ENCODE data around the gene THOC6.
"Not testable (repeated sequence)": the region's sequence is repeated elsewhere in the genome, so short reads cannot be mapped to it uniquely, and the experiment has no call there.

THOC6 gene

DNA sequence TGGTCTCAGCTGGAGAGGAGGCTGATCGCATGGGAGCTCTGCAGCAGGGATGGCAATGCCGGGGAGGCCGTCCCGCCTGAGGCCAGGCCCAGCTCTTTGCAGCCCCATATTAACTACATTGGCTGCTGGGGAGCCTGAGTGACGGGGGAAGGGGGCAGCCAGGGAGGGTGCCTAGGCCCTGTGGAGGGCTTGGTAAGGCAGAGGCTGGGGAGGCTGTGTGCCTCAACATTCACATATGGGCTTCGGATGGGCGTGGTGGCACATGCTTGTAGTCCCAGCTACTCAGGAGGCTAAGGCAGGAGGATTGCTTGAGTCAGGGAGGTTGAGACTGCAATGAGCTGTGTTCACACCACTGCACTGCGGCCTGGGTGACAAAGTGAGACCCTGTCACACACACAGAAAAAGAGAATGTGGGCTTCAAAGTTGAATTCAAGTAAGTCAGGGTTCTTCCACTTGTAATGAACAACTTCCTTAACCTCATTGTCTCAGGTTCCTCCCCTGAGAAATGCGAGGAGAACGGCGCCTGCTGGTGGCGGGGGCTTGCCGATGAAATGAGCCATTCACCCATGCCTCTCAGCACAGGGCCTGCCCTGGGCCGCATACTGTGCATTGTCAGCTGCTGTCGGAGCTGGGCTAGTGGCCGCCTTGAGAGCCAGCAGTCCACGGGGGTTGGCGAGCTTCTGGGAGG lies 48.9 kb downstream of the THOC6 start:
- not testable (repeated sequence) for H3K4me3 ChIP-seq (ENCODE audit: insufficient read depth, low read depth, low read length); H3K36me3 ChIP-seq (ENCODE audit: control insufficient read depth, insufficient read depth, low read length); H3K27me3 ChIP-seq (ENCODE audit: control insufficient read depth, insufficient read depth, low read length, poor library complexity, severe bottlenecking); H3K27ac ChIP-seq (ENCODE audit: insufficient read depth, low read depth, low read length, poor library complexity, severe bottlenecking); H3K9me3 ChIP-seq (ENCODE audit: control insufficient read depth, low read length); H3K4me1 ChIP-seq (ENCODE audit: control insufficient read depth, insufficient read depth, low read length)
- WGBS, 2 experiments = 71 to 72% methylated on average over 7 to 12 of the region's 18 CpGs

DNA sequence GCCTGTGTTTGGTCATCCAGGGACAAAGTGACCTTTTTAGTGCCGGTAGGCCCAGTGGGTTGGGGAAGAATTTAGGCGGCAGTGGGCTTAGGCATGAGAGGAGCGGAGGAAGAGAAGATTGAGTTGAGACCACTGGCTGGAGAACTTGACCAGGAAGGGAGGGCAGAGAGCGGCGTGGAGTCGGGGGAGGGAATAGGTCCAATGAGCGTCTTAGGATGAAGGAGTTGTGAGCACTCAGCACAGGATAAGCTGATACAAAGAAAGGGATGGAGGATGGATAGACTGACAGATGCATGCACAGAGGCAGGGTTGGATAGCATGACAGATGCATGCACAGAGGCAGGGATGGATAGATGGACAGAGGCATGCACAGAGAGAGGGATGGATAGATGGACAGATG lies 49.6 kb downstream of the THOC6 start:
- 91 to 95% methylated on average over 7 of the region's 7 CpGs for WGBS, 2 experiments
- Histone ChIP-seq H3K27ac (ENCODE audit: insufficient read depth, low read depth, low read length, poor library complexity, severe bottlenecking) (no peak overlapping the region), H3K27me3 (ENCODE audit: control insufficient read depth, insufficient read depth, low read length, poor library complexity, severe bottlenecking) (no peaks in the 10 kb centered on the region), H3K36me3 (ENCODE audit: control insufficient read depth, insufficient read depth, low read length) (no peaks in the 10 kb centered on the region), H3K9me3 (ENCODE audit: control insufficient read depth, low read length) (no peaks in the 10 kb centered on the region), H3K4me1 (ENCODE audit: control insufficient read depth, insufficient read depth, low read length) (no peaks in the 10 kb centered on the region), H3K4me3 (ENCODE audit: insufficient read depth, low read depth, low read length) (no peak overlapping the region)

DNA sequence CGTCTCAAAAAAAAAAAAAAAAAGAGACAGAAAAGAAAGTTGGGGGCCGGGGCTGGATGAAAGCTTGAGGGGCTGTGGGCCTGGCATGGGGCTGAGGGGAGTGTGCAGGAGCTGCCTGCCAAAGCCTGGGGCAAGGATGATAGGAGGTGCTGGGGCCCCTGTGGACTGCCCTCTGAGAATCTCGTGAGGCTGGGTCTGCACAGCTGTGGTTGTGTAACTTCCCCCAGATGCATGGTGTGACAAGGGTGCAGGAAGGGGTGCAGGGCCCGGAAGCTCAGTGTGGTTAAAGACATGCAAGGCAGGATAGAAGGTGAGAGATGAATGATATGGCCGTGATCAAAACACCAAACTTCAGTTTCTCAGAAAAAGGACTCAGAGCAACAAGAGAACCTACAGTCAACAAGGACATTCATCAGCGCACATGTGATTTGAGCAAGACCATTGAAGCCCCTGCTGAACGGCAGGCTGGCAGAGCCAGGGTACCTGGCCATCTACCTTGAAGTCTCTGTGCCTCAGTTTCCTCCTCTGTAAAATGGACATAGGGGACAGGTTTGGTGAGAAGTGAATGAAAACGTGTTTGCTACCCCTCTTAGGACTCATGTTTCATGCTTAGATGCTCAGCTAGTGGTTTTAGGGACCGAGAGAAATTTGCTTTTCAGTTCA lies 51.2 kb downstream of the THOC6 start:
- no peaks in the 10 kb centered on the region for H3K9me3 ChIP-seq (ENCODE audit: control insufficient read depth, low read length)
- H3K27me3 ChIP-seq (ENCODE audit: control insufficient read depth, insufficient read depth, low read length, poor library complexity, severe bottlenecking) = no peaks in the 10 kb centered on the region
- no peaks in the 10 kb centered on the region for H3K4me1 ChIP-seq (ENCODE audit: control insufficient read depth, insufficient read depth, low read length)
- H3K27ac ChIP-seq (ENCODE audit: insufficient read depth, low read depth, low read length, poor library complexity, severe bottlenecking) = no peak overlapping the region
- no peak overlapping the region for H3K4me3 ChIP-seq (ENCODE audit: insufficient read depth, low read depth, low read length)
- no peaks in the 10 kb centered on the region for H3K36me3 ChIP-seq (ENCODE audit: control insufficient read depth, insufficient read depth, low read length)
- WGBS, 2 experiments = 81 to 86% methylated on average over 9 of the region's 9 CpGs

DNA sequence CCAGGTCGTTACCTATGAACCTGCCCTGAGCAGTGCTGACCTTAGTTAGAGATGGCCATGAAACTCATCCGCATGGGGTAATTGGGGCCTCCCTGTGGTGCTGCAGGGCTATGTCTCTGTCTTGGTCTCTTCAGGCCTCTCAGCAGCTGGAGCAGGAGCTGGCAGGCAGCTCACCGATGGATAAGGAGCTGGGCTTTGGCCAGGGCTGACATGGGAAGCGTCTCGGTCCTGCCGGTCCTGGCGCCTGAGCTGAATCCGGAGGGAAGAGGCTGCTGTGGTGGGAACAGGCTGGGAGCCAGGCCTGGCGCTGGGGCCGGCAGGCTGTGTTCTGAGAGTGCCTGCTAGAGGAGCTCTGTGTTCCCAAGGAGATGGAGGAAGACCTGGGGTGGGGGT lies 51.7 kb downstream of the THOC6 start:
- Histone ChIP-seq H3K27me3 (ENCODE audit: control insufficient read depth, insufficient read depth, low read length, poor library complexity, severe bottlenecking) (no peaks in the 10 kb centered on the region), H3K27ac (ENCODE audit: insufficient read depth, low read depth, low read length, poor library complexity, severe bottlenecking) (no peak overlapping the region), H3K9me3 (ENCODE audit: control insufficient read depth, low read length) (no peaks in the 10 kb centered on the region), H3K4me3 (ENCODE audit: insufficient read depth, low read depth, low read length) (no peak overlapping the region), H3K36me3 (ENCODE audit: control insufficient read depth, insufficient read depth, low read length) (no peaks in the 10 kb centered on the region), H3K4me1 (ENCODE audit: control insufficient read depth, insufficient read depth, low read length) (no peaks in the 10 kb centered on the region)
- WGBS, 2 experiments = 56 to 60% methylated on average over 10 of the region's 10 CpGs

DNA sequence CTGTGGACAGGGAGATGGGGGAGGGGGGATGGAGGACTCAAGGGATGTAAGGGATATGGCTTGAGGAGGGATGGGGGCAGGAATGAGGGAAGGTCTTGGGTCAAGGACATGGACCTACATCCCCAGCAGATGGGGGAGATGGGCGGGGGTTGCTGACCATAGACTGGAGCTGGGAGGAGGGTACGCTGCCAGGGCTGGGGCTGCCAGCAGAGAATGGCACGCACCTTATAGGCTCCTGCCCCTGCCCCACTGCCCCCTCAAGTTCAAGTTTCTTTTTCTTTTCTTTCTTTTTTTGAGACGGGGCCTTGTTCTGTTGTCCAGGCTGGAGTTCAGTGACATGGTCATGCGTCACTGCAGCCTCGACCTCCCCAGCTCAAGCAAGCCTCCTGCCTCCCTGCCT lies 52.1 kb downstream of the THOC6 start:
- whole genome bisulfite sequencing, 2 experiments = 93 to 96% methylated on average over 6 of the region's 6 CpGs
- H3K9me3 ChIP-seq (ENCODE audit: control insufficient read depth, low read length); H3K27me3 ChIP-seq (ENCODE audit: control insufficient read depth, insufficient read depth, low read length, poor library complexity, severe bottlenecking); H3K4me3 ChIP-seq (ENCODE audit: insufficient read depth, low read depth, low read length); H3K27ac ChIP-seq (ENCODE audit: insufficient read depth, low read depth, low read length, poor library complexity, severe bottlenecking); H3K4me1 ChIP-seq (ENCODE audit: control insufficient read depth, insufficient read depth, low read length); H3K36me3 ChIP-seq (ENCODE audit: control insufficient read depth, insufficient read depth, low read length): not testable (repeated sequence)

DNA sequence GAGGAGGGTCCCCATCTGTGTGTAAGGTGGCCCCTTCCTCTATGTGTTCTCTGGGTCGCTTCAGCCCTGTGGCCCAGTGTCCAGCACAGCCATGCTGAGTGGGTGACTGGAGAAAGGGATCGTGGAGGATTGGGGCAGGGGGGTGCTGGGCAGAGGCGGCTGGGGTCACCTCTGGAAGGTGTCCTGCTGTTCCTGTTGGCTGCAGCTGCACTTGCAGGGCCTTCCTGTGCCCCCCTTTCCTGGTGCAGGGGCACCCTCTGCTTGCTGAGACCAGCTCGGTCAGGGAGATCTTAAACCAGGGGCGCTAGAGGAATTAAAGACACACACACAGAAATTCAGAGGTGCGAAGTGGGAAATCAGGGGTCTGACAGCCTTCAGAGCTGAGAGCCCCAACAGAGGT lies 52.7 kb downstream of the THOC6 start:
- no peaks in the 10 kb centered on the region for H3K36me3 ChIP-seq (ENCODE audit: control insufficient read depth, insufficient read depth, low read length)
- H3K4me1 ChIP-seq (ENCODE audit: control insufficient read depth, insufficient read depth, low read length) = no peaks in the 10 kb centered on the region
- H3K27me3 ChIP-seq (ENCODE audit: control insufficient read depth, insufficient read depth, low read length, poor library complexity, severe bottlenecking) = no peaks in the 10 kb centered on the region
- H3K4me3 ChIP-seq (ENCODE audit: insufficient read depth, low read depth, low read length) = no peak overlapping the region
- no peaks in the 10 kb centered on the region for H3K9me3 ChIP-seq (ENCODE audit: control insufficient read depth, low read length)
- 74% methylated on average over 6 of the region's 6 CpGs for WGBS, 2 experiments
- no peak overlapping the region for H3K27ac ChIP-seq (ENCODE audit: insufficient read depth, low read depth, low read length, poor library complexity, severe bottlenecking)
